GM19328 (cell line): Measurements from ENCODE around the gene GIMAP7.
"Not testable (repeated sequence)": the region's sequence is repeated elsewhere in the genome, so short reads cannot be mapped to it uniquely, and the experiment has no call there.

ENCODE experiments used
- ATAC-seq: cut with Tn5 transposase; IDR thresholded peaks from one replicate; pipeline ENCODE4 v1.9.1; 2021; ENCODE audit warnings: mild to moderate bottlenecking, moderate library complexity; ENCODE audit not compliant: unreplicated experiment

Gene GIMAP7

DNA sequence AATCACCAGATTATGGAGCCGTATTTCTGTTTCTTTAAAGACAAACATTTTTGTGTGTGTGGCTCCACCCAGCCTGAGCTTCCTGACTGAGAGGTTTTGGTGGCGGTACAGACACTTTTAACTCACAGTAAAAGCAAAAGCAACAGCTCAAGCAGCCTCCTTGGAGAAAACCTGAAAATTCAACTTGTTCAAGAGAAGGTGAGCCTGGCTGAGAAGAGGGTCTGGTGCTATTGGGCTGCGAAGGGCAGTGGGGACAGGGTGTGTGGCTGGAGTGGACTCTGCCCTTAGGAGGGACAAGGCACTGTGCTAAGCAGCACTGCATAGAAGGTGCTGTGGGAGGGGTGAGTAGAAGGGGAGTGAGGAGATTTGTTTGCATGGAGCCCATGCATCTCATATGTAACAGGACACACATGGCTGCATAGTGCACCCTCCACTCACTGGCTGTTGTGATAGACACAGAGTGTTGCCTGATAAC lies at the start of gene GIMAP7:
Gene GIMAP7, plus strand, starts transcription at position 125 of the 475 bp plus-strand sequence. CDS start 5,103 bp downstream, outside the sequence.
- ATAC-seq, result no peak

DNA sequence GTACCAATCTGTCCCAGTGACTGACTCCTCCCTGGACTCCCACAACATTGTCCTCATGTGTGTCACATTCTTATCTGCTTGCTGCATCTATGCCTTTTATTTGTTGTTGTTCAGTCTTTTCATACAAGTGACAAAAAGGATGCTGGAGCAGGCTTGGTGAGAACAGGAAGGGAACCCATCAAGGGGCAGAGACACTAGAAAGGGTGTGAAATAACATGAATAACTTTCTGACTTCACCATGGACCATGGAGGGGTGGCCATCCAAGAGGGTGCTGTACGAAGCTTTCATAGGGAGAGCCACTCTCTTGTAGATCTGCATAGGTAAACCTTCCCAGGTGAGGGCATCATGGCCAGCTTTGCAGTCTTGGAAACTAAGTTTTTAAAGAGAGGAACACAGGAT lies 49.7 kb upstream of the GIMAP7 start:
- ATAC-seq, result no peak

- ATAC-seq, result no peak
Observed at GRCh38 chr7:150465414-150465813, 49.3 kb upstream of the GIMAP7 start.

GRCh38 chr7:150466477-150466876 lies 48.2 kb upstream of the GIMAP7 start:
- ATAC-seq, result no peak

- no peak for ATAC-seq
Observed at GRCh38 chr7:150468241-150468640, 46.4 kb upstream of the GIMAP7 start.

DNA sequence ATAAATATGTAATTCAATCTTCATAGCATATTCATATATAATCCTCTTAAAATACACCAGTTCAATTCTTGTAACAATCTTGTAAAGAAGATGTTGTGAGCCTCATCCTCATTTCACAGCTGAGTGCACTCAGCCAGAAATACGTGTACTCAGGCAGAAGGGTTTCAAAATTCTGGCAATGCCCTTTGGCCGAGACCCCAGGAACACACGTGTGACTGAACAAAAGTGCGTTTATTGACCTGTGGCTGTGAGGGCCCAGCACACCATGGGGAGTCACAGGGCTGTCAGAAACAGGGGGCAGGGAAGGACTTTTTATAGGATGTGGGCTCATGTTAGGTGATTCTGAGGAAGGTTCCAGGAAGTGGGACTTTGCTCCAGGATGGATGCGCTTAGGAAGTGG lies 42.8 kb upstream of the GIMAP7 start:
- ATAC-seq, result no peak

- no peak for ATAC-seq
Observed at GRCh38 chr7:150473902-150474301, 40.8 kb upstream of the GIMAP7 start.

DNA sequence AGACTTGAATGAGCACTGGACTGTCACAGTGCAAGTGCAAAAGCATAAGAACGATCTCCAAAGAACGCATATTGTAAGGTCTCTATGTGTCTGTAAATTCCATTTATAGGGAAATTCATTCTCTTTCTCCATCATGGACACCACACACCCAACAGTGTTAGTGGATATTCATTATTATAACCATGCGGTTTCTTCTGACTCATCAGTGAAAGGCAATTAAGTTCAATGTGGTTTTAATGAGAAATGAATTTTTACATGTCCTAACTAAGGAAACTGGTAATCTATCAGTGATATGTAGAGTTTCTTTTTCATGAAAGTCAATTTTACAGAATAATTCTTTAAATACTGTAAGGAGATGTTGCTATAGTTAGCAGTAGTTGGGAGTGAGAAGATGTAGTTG lies 38.4 kb upstream of the GIMAP7 start:
- ATAC-seq, result no peak

DNA sequence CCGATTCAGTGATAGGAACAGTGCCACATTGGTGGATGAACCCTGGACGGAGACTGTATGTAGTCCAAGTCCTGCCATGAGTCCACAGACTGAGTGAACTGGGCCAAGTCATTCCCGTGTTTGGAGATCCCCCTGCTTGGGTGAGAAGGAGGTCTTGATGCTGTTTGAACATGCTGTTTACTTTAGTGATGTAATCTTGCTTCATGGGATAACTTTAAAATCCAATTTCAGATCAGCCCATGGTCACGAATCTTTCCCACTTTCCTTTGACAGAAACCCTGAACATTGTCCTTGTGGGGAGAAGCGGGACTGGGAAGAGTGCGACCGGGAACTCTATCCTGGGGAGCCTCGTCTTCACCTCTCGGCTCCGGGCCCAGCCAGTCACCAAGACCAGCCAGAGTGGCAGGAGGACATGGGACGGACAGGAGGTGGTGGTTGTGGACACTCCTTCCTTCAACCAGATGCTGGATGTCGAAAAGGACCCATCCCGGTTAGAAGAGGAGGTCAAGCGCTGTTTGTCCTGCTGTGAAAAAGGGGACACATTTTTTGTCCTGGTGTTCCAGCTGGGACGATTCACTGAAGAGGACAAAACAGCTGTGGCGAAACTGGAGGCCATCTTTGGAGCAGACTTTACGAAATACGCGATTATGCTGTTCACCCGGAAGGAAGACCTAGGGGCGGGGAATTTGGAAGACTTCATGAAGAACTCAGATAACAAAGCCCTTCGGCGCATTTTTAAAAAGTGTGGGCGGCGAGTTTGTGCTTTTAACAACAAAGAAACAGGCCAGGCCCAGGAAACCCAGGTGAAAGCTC lies 37.6 kb upstream of the GIMAP7 start:
- no peak for ATAC-seq

GRCh38 chr7:150479023-150479716 lies 35.5 kb upstream of the GIMAP7 start:
- ATAC-seq, result no peak

DNA sequence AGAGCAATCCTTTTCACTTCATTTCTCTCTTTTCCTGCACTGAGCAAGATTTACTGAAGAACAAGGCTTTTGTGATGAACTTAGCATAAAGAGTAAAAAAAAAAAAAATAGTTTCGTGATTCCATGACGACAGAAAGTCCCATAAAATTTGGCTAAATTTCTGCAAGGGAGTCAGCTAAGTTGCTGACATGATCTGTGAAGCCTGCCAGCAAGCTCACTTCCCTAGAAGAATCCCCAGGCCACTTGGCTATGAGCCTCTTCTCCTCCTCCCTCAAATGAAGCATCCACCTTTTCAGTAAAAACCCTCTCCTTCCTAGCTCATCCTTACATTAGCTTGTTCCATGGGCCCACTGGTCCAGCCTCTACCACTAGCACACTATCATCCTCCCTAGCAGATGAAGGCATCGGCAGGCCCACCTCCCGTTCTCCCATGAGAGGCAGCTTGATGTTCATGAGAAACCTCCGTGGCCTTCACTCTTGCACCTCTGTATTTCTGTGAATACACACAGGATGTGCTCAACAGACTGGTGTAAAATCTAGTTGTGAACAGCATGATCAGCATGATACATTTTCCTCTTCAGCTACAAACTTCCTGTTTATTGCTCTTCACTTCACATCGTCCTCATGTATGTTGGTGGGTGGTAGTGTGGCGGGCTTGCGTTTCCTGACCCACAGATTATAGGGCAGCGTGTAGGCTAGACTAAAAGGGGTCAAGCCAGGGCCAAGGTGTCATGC lies 33.3 kb upstream of the GIMAP7 start:
- no peak for ATAC-seq

GRCh38 chr7:150481922-150482321 lies 32.8 kb upstream of the GIMAP7 start:
- ATAC-seq, result no peak

DNA sequence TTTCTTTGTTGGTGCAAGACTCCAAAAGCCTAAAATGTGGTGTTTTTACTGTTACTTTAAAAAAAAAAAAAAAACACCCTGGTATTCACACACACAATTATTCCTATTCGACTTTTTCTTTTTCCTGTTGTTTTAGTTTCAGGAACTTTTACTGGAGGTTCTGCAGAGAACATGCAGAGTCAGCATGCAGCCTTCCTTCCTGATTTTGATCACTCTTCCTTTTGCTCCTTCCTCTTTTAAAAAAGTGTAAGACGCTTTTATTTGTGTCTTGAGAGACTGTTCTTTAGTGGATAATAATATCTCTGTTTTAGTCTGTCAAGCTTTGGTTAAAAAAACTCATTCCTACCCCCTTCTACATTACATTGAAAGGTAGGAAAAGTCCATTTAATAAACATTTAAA lies 31.2 kb upstream of the GIMAP7 start:
- ATAC-seq, result not testable (repeated sequence)

DNA sequence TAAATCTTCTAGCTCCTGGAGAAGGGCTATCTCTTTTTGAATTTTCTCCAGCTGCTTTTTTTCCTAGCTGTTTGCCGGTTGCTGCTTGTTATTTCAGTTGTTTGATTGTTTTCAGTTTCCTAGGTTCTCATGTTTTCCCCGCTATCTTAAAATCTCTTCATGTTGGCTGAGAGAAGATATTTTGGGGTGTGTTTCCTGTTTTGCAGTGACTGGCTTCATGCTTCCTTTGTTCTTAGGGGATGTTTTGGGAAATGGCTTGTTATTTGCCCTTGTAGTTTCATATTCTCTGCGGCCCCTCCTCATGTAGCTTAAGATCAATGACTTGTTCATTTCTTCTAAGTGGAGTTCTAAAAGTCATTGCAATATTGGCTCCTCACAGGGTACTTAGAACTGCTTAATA lies 30.6 kb upstream of the GIMAP7 start:
- ATAC-seq, result not testable (repeated sequence)

- no peak for ATAC-seq
Observed at GRCh38 chr7:150487625-150488024, 27.0 kb upstream of the GIMAP7 start.

DNA sequence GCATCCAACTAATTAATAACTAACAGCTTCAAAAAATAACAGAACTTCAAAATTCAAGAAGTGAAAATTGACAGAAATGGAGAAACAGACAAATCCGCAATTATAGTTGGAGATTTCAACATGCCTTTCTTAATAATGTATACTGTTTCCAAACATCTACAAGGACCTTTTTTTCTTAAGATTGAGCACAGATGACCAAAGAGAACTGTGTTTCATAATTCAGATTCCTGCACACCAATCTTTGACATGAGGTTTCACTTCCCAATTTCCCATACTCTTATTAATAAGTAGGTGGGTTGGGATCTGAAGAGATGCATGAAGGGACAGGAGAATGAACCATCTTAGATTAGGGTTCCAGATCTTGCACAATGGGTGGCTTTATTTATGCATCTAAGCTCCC lies 24.9 kb upstream of the GIMAP7 start:
- ATAC-seq, result no peak

DNA sequence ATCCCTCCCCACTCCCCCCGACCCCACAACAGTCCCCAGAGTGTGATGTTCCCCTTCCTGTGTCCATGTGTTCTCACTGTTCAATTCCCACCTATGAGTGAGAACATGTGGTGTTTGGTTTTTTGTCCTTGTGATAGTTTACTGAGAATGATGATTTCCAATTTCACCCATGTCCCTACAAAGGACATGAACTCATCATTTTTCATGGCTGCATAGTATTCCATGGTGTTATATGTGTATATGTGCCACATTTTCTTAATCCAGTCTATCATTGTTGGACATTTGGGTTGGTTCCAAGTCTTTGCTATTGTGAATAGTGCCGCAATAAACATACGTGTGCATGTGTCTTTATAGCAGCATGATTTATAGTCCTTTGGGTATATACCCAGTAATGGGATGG lies 21.2 kb upstream of the GIMAP7 start:
- ATAC-seq, result not testable (repeated sequence)

GRCh38 chr7:150502519-150502918 lies 12.2 kb upstream of the GIMAP7 start:
- ATAC-seq, result no peak

DNA sequence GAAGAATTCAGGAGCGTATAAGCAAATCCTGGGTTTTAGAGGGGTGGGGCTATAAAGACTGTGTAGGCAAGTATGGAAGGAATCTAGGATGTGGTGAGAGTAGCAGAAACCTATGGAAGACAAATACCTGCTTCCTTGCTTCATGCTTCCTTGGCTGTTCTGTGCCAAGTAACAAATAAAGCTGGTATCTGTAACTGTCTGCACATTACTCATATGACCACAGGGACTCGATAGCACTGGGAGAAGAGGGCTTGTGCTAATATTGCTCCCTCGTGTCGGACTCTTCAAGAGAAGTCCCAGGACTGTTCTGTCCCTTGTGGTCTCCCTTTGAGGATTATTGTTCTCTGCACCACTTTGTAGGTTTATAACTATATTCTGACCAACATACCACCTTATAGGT lies 11.5 kb upstream of the GIMAP7 start:
- no peak for ATAC-seq

DNA sequence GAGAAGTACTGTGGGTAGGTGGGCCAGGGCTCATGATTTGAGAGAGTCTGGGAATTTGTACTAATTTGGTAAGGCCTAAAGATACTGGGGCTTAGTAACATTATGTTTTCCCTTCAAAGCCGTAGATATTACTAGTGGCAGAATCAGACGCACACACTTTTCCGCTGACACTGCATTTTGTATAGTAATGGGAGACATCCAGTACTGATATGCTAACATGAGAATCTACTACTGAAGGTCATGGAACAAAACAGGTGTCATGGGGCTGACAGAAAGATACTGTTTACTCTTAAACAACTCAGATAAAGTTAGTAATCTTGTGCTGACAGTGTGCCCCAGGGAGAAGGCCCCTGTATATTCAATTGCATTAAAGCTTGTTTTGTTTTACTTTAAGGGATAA lies 11.1 kb upstream of the GIMAP7 start:
- no peak for ATAC-seq

DNA sequence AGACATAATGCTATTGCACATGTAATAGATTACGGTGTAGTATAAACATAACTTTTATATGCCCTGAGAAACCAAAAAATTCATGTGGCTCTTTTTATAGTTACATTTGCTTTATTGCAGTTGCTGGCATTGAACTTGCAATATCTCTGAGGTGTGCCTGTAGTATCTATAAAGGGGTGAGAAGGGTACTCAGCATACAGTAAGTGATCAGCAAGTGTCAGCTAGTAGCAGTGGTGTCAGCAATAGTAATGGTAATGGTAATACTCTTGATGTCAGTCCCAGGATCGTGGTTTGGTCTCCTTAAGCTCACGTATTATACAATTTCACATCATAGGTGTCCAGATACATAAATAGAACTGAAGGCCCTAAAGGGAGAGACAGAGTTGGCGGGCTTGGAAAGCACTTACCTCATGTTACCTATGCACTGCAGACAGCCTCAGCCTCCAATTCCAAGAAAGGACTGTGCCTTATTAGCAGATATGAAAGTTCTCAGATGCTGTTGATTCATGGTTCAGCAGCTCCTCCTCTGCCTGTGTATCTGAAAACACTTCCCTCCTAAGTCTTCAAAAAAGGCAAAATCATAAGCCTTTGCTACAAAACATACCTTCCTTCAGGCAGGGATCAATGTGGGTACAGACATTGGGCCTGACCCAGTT lies 6.6 kb upstream of the GIMAP7 start:
- no peak for ATAC-seq
